GM12878 (cell line): ENCODE data around the gene HMCN1. TPM values are rescaled to one million over a fixed set of nuclear protein-coding genes. Genes with fewer than 3 reads are reported as not detected.

ENCODE experiments used
- ATAC-seq: fragments of 200-7000 bp; cut with Tn5 transposase; 3 replicates; pipeline ENCODE4 v1.9.1; 2020; ENCODE audit warnings: mild to moderate bottlenecking, moderate library complexity
- BruUV-seq: library from RNA; stranded (reverse); fragments of 400-500 nt; replicated peaks from 2 replicates; lab custom pipeline; 2021; lab: Mats Ljungman, UMichigan
- CTCF ChIA-PET: fragments of 300-600 bp; sonication (Branson Sonifier 250); formaldehyde crosslinking; extraction: SDS; loops from one replicate; lab custom pipeline; 2021; ENCODE audit warnings: inconsistent platforms; lab: Yijun Ruan, JAX
- POLR2A ChIA-PET: fragments of 350-600 bp; formaldehyde crosslinking; extraction: SDS; loops from one replicate; lab custom pipeline; 2021; ENCODE audit warnings: inconsistent platforms; lab: Charles Lee
- RAD21 ChIA-PET: fragments of 300-600 bp; sonication (Branson Sonifier 250); formaldehyde crosslinking; loops from one replicate; lab custom pipeline; 2023; ENCODE audit warnings: antibody characterized with exemption; ENCODE audit not compliant: unreplicated experiment; lab: Charles Lee
- SMC1A ChIA-PET: fragments of 300-600 bp; sonication (Branson Sonifier 250); formaldehyde crosslinking; loops from one replicate; lab custom pipeline; 2023; ENCODE audit not compliant: unreplicated experiment, uncharacterized antibody; lab: Charles Lee
- DNase-seq: peaks from one replicate; pipeline ENCODE4 v3.0.0-alpha.2; 2011; ENCODE audit warnings: low read depth, low spot score
- FAIRE-seq: peaks from 3 replicates; lab custom pipeline; 2011; peaks lifted over from hg19 to GRCh38; lab: Jason Lieb, UNC
- H2AFZ ChIP-seq: 2 replicates; pipeline ENCODE4 v1.6.0; 2011; ENCODE audit warnings: low read depth, low read length, control low read depth; ENCODE audit not compliant: control insufficient read depth
- H3K27ac ChIP-seq: 2 replicates; pipeline ENCODE4 v1.5.1; 2011; ENCODE audit warnings: control low read depth; ENCODE audit not compliant: control insufficient read depth, insufficient read depth
- H3K27me3 ChIP-seq, 2 experiments: replicated peaks in 1 of 2; 2 replicates each; pipeline versions ENCODE4 v1.6.0 to v1.6.1; 2011; ENCODE audit warnings: low read length in 1 of 2; ENCODE audit not compliant: control insufficient read depth in 2 of 2, insufficient read depth in 2 of 2
- H3K36me3 ChIP-seq, 2 experiments: 2 replicates each; pipeline ENCODE4 v1.5.1; 2011; ENCODE audit warnings: low read length in 1 of 2; ENCODE audit not compliant: control insufficient read depth in 2 of 2, insufficient read depth in 2 of 2
- H3K4me1 ChIP-seq: 2 replicates; pipeline ENCODE4 v1.6.1; 2011; ENCODE audit warnings: mild to moderate bottlenecking, low read length, moderate library complexity, mixed read lengths; ENCODE audit not compliant: control insufficient read depth, insufficient read depth
- H3K4me2 ChIP-seq: 2 replicates; pipeline ENCODE4 v1.6.0; 2011; ENCODE audit warnings: control low read depth; ENCODE audit not compliant: control insufficient read depth, insufficient read depth
- H3K4me3 ChIP-seq: fragments of 200-600 bp; sonication (generic); 2 replicates; pipeline ENCODE4 v1.5.1; 2016
- H3K79me2 ChIP-seq: 2 replicates; pipeline ENCODE4 v1.6.0; 2011; ENCODE audit warnings: low read length; ENCODE audit not compliant: control insufficient read depth, insufficient read depth
- H3K9ac ChIP-seq: 2 replicates; pipeline ENCODE4 v1.8.0; 2011; ENCODE audit warnings: low read length, control low read depth, mixed read lengths; ENCODE audit not compliant: control insufficient read depth, insufficient read depth
- H3K9me3 ChIP-seq: replicated peaks from 3 replicates; pipeline ENCODE4 v1.5.1; 2011; ENCODE audit warnings: mild to moderate bottlenecking, low read length; ENCODE audit not compliant: control insufficient read depth, insufficient read depth
- H4K20me1 ChIP-seq: 2 replicates; pipeline ENCODE4 v1.6.0; 2011; ENCODE audit not compliant: control insufficient read depth, insufficient read depth
- ELK1 ChIP-seq: IDR thresholded peaks from 2 replicates; pipeline ENCODE4 v1.6.1; 2012; ENCODE audit warnings: low read depth, low read length, improper control_type of control experiment
- FOS ChIP-seq: IDR thresholded peaks from 3 replicates; pipeline ENCODE4 v1.6.1; 2011; ENCODE audit warnings: borderline replicate concordance; ENCODE audit not compliant: insufficient read length; ENCODE audit errors: extremely low read depth
- MYC ChIP-seq: IDR thresholded peaks from 2 replicates; pipeline ENCODE4 v1.6.1; 2011; ENCODE audit warnings: mild to moderate bottlenecking, low read length, moderate library complexity, inconsistent platforms; ENCODE audit not compliant: insufficient read depth, insufficient replicate concordance, insufficient read length, severe bottlenecking
- PML ChIP-seq: IDR thresholded peaks from 2 replicates; pipeline ENCODE4 v1.6.1; 2012; ENCODE audit warnings: low read length, inconsistent platforms
- RAD21 ChIP-seq: IDR thresholded peaks from 2 replicates; pipeline ENCODE4 v1.6.1; 2011; ENCODE audit warnings: mild to moderate bottlenecking, low read depth, low read length, moderate library complexity; ENCODE audit not compliant: insufficient read depth
- RBBP5 ChIP-seq: fragments of 200-600 bp; sonication (generic); conservative IDR thresholded peaks from 2 replicates; pipeline ENCODE4 v1.6.1; 2016
- SMC3 ChIP-seq: IDR thresholded peaks from 2 replicates; pipeline ENCODE4 v1.6.1; 2011; ENCODE audit warnings: low read length, improper control_type of control experiment, borderline replicate concordance
- ZBED1 ChIP-seq: IDR thresholded peaks from 2 replicates; pipeline ENCODE4 v1.6.1; 2016; ENCODE audit warnings: borderline replicate concordance
- ZNF274 ChIP-seq: IDR thresholded peaks from one replicate; pipeline ENCODE4 v1.8.0; 2011; ENCODE audit not compliant: insufficient read length, insufficient read depth
- WGBS: methylation state at CpG from one replicate; pipeline ENCODE4 v1.1.6; 2016; ENCODE audit warnings: low lambda C conversion rate; ENCODE audit not compliant: insufficient replicate concordance, insufficient coverage; ENCODE audit errors: missing lambda C conversion rate; 5-methylcytosine and 5-hydroxymethylcytosine counted together
- in situ Hi-C: fragments of 300-500 bp; cut with MboI; formaldehyde crosslinking; loops from 9 replicates; pipeline ENCODE4 v1.14.3; 2018; ENCODE audit warnings: mixed read lengths
- intact Hi-C: fragments of 100-400 bp; cut with micrococcal nuclease; formaldehyde crosslinking; loops from one replicate; pipeline ENCODE4 v1.14.2; 2022; ENCODE audit not compliant: unreplicated experiment
- polyA plus RNA-seq, 11 experiments: library from polyadenylated mRNA; depleted of rRNA in 4 of 11; unstranded in 6 of 11; stranded (reverse) in 5 of 11; fragments of >200 nt; fragmentation: Nextera tagmentation in 4 of 11; fragmentation: Illumina TruSeq in 1 of 11; extraction: Ambion mirVana in 4 of 11; extraction: Trizol in 1 of 11; gene quantifications; 1 replicate in 1 of 11; 2 replicates in 10 of 11; pipeline versions ENCODE4 v1.2.1 to v1.2.3, GENCODE V29; 2011 to 2016; ENCODE audit warnings: inconsistent platforms in 2 of 11, missing spikeins in 2 of 11, low read depth in 1 of 11
- total RNA-seq, 4 experiments: library from RNA; depleted of rRNA in 3 of 4; stranded (reverse); fragments of >200 nt in 3 of 4; fragmentation: Illumina TruSeq in 1 of 4; extraction: Trizol in 1 of 4; gene quantifications; 2 replicates each; pipeline versions ENCODE4 v1.2.1 to v1.2.3, GENCODE V29; 2013 to 2021
- TF ChIP-seq, protein P1 (sequence below): IDR thresholded peaks from 2 replicates; pipeline ENCODE4 v1.6.1; 2012; ENCODE audit warnings: low read depth, low read length, improper control_type of control experiment
- TF ChIP-seq, protein P2 (sequence below), 3 experiments: IDR thresholded peaks in 2 of 3; conservative IDR thresholded peaks in 1 of 3; 2 replicates each; pipeline ENCODE4 v1.5.1; 2011; ENCODE audit warnings: low read depth in 3 of 3, low read length in 3 of 3, mild to moderate bottlenecking in 3 of 3, control low read depth in 2 of 3, moderate library complexity in 2 of 3, inconsistent platforms in 1 of 3, mixed read lengths in 1 of 3; ENCODE audit not compliant: control insufficient read depth in 2 of 3, insufficient read depth in 1 of 3; ENCODE audit errors: extremely low read depth in 1 of 3

Gene HMCN1
- total and polyA plus RNA-seq, 10 of the 15 experiments (the other 5 are each of a cell fraction or from before 2014, with no cell fraction given), result under 0.01 to 0.07 TPM; not detected in 8

DNA sequence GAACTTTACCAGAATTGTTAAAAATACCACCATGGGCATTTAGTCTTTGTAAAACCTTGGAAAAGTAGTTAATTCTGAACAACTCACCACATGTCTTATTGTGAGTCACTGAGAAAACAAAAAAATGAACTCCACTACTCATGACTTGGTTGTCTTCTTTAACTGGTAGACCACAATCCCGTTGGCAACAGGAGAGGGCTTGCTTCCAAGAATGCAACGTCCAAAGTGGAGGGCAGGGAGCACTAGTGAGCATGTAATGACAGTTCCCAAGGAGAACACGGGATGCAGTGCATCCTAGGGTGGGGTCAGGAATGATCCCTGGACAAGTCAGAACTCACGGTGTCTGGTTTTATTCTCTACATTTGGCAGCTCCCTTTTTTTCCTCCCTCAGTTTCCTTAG is 15.2 kb upstream of the HMCN1 start (continued):
- TF ChIP-seq ELK1, result no peak
- no peak for TF ChIP-seq FOS
- TF ChIP-seq PML, result no peak
- TF ChIP-seq, protein P1, sequence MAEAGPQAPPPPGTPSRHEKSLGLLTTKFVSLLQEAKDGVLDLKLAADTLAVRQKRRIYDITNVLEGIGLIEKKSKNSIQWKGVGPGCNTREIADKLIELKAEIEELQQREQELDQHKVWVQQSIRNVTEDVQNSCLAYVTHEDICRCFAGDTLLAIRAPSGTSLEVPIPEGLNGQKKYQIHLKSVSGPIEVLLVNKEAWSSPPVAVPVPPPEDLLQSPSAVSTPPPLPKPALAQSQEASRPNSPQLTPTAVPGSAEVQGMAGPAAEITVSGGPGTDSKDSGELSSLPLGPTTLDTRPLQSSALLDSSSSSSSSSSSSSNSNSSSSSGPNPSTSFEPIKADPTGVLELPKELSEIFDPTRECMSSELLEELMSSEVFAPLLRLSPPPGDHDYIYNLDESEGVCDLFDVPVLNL, result no peak

DNA sequence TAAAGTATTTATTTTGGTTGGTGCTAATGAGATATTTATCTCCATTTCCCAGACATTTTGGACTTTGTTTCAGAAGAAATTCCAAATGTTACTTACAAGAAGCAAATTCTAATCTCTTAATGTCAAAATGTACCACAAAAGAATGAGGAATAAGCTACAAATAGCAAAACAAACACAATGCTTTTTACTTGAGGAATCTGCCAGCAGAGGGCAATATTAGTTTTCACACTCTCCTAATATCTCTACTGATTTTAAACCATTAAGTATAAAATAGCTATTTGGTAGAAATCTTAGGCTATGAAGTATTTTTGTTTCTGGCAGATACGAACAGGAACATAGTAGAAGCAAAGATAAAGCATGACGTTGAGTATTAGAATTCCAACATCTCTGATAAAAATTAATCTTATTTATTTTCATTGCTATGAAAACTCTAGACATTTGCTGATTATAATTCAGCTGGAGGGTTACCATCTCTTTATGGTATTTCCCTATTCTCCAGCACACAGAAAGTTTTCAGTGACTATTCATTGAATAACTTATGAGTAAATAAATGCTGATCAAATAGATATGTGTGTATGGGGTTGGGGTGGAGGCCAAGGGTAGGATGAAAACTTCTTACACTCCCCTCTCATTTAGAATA is 13.4 kb upstream of the HMCN1 start:
- Histone ChIP-seq H3K27ac (no peak overlapping the region), H2AFZ (no peak overlapping the region), H3K4me3 (no peak overlapping the region), H3K9me3 (no peaks in the 10 kb centered on the region), H3K27me3 (no peaks in the 10 kb centered on the region), H3K36me3 (no peaks in the 10 kb centered on the region), H3K9ac (no peak overlapping the region), H3K4me2 (no peak overlapping the region), H3K79me2 (no peaks in the 10 kb centered on the region), H3K4me1 (no peaks in the 10 kb centered on the region), H4K20me1 (no peaks in the 10 kb centered on the region)
- BruUV-seq, result no TSS peak
- DNase-seq, result no peak
- no peak for TF ChIP-seq RBBP5
- TF ChIP-seq SMC3, result 0 out of 2 replicates have a peak, but pooled peaks have one; percentile 20
- no peak for TF ChIP-seq ZBED1
- TF ChIP-seq, protein P2, sequence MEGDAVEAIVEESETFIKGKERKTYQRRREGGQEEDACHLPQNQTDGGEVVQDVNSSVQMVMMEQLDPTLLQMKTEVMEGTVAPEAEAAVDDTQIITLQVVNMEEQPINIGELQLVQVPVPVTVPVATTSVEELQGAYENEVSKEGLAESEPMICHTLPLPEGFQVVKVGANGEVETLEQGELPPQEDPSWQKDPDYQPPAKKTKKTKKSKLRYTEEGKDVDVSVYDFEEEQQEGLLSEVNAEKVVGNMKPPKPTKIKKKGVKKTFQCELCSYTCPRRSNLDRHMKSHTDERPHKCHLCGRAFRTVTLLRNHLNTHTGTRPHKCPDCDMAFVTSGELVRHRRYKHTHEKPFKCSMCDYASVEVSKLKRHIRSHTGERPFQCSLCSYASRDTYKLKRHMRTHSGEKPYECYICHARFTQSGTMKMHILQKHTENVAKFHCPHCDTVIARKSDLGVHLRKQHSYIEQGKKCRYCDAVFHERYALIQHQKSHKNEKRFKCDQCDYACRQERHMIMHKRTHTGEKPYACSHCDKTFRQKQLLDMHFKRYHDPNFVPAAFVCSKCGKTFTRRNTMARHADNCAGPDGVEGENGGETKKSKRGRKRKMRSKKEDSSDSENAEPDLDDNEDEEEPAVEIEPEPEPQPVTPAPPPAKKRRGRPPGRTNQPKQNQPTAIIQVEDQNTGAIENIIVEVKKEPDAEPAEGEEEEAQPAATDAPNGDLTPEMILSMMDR (IDR thresholded peaks at IDR 0.05 in 2 of 3, conservative IDR thresholded peaks at IDR 0.05 in 1 of 3; ENCODE audit: control insufficient read depth in 2 of 3, extremely low read depth in 1 of 3, insufficient read depth in 1 of 3, low read depth in 3 of 3, low read length in 3 of 3), result peak; percentile 32 to 37 (median 33); a peak in 3 of 6 replicates
- 0 out of 2 replicates have a peak, but pooled peaks have one; percentile 34 for TF ChIP-seq RAD21
- TF ChIP-seq ZNF274, result no peak
- no peak for TF ChIP-seq MYC
- SMC1A ChIA-PET, result interaction anchor here (0.8 to 2.0 kb wide), 9 partner anchors 9 to 494 kb away, joined by 3 to 7 read pairs (median 3); no protein-coding TSS in a partner anchor
- 0% methylated on average over 2 of the region's 2 CpGs for WGBS
- POLR2A ChIA-PET, result no interaction called here
- 0 out of 3 replicates have a peak, but pooled peaks have one; percentile 48 for ATAC-seq
- intact Hi-C loops, result loop anchor here (1.0 kb wide), 1 partner anchor 492 kb away; no protein-coding TSS in a partner anchor
- peak; percentile 18 for FAIRE-seq
- in situ Hi-C loops, result no loop called here
- CTCF ChIA-PET, result interaction anchor here (0.7 to 1.9 kb wide), 12 partner anchors 26 to 1261 kb away, joined by 3 to 9 read pairs (median 3); no protein-coding TSS in a partner anchor
- RAD21 ChIA-PET, result interaction anchor here (0.7 kb wide), 1 partner anchor 494 kb away, joined by 3 read pairs; no protein-coding TSS in a partner anchor
